ENCODE measurements around the gene ELL2. TPM values are rescaled to one million over a fixed set of nuclear protein-coding genes. Genes with fewer than 3 reads are reported as not detected.

The ELL2 gene
- total and polyA plus RNA-seq, 9 of the 15 experiments (the other 6 are each of a cell fraction or from before 2014, with no cell fraction given), result 4.3 to 18.3 (median 14.5) TPM

- TF ChIP-seq DACH1 (IDR thresholded peaks at IDR 0.05; ENCODE audit: partially characterized antibody) (peak; percentile 98), JUNB (CRISPR knock-in tag; conservative IDR thresholded peaks at IDR 0.05) (no peak), U2AF2 (optimal IDR thresholded peaks at IDR 0.05; ENCODE audit: low read depth, low read length) (no peak), NFXL1 (CRISPR knock-in tag; IDR thresholded peaks at IDR 0.05) (no peak), CBX3 (IDR thresholded peaks at IDR 0.05; ENCODE audit: borderline replicate concordance in 1 of 2, low read length in 2 of 2) (peak in 1 of 2 experiments; percentile 63; a peak in 1 of 3 replicates), ZNF140 (CRISPR knock-in tag; IDR thresholded peaks at IDR 0.05) (no peak), REST (IDR thresholded peaks at IDR 0.05; ENCODE audit: borderline replicate concordance) (peak; percentile 22; the same call in 1 of the 2 replicates), REST (CRISPR knock-in tag; IDR thresholded peaks at IDR 0.05; ENCODE audit: low read depth) (no peak), ILF3 (IDR thresholded peaks at IDR 0.05; ENCODE audit: borderline replicate concordance) (0 out of 2 replicates have a peak, but pooled peaks have one; percentile 79), CBX8 (IDR thresholded peaks at IDR 0.05; ENCODE audit: borderline replicate concordance, extremely low read depth, low read depth, low read length, poor library complexity, severe bottlenecking) (no peak), PHB2 (IDR thresholded peaks at IDR 0.05; ENCODE audit: low read depth) (peak; percentile 85; the same call in 1 of the 2 replicates), ZNF766 (CRISPR knock-in tag; conservative IDR thresholded peaks at IDR 0.05) (peak; percentile 92), BACH1 (tag; IDR thresholded peaks at IDR 0.05) (no peak), DDX20 (tag; IDR thresholded peaks at IDR 0.05; ENCODE audit: low read depth) (peak; percentile 62; the same call in 1 of the 2 replicates), ZNF561 (CRISPR knock-in tag; conservative IDR thresholded peaks at IDR 0.05) (no peak), MAFF (IDR thresholded peaks at IDR 0.05; ENCODE audit: low read length) (peak; percentile 93), MCM7 (IDR thresholded peaks at IDR 0.05) (0 out of 4 replicates have a peak, but pooled peaks of 1 of the 2 experiments have one; percentile 13), RFX7 (CRISPR knock-in tag; IDR thresholded peaks at IDR 0.05) (no peak), TRIM28 (IDR thresholded peaks at IDR 0.05) (peak; percentile 26; the same call in 1 of the 2 replicates), GATAD2B (IDR thresholded peaks at IDR 0.05; ENCODE audit: borderline replicate concordance) (peak; percentile 97)
- TF ChIP-seq, protein P1, sequence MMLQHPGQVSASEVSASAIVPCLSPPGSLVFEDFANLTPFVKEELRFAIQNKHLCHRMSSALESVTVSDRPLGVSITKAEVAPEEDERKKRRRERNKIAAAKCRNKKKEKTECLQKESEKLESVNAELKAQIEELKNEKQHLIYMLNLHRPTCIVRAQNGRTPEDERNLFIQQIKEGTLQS (IDR thresholded peaks at IDR 0.05), result peak; percentile 10; the same call in 1 of the 2 replicates
- TF ChIP-seq, protein P1 (CRISPR knock-in tag; conservative IDR thresholded peaks at IDR 0.05), result no peak
Measured at GRCh38 chr5:95934207-95934804, 27.3 kb downstream of the ELL2 start (continued).

All from K562 (cell line).